GM19455 (cell line): ENCODE data around the gene IGSF8.
"Not testable (repeated sequence)": the region's sequence is repeated elsewhere in the genome, so short reads cannot be mapped to it uniquely, and the experiment has no call there.

ENCODE experiments used
- ATAC-seq: cut with Tn5 transposase; IDR thresholded peaks from one replicate; pipeline ENCODE4 v1.9.1; 2021; ENCODE audit not compliant: unreplicated experiment

The IGSF8 gene

GRCh38 chr1:160069460-160070231 lies 28.8 kb downstream of the IGSF8 start, which contains the start of gene KCNJ10:
Gene KCNJ10 (minus strand): TSS chr1:160070160. CDS start chr1:160042532, 27,628 bp downstream.
- no peak for ATAC-seq

- ATAC-seq, result no peak
Observed at GRCh38 chr1:160068225-160068624, 30.2 kb downstream of the IGSF8 start.

GRCh38 chr1:160066829-160067745 lies 31.3 kb downstream of the IGSF8 start:
- no peak for ATAC-seq

- no peak for ATAC-seq
Observed at GRCh38 chr1:160064746-160065145, 33.7 kb downstream of the IGSF8 start.

- no peak for ATAC-seq
Observed at GRCh38 chr1:160064164-160064563, 34.3 kb downstream of the IGSF8 start.

- no peak for ATAC-seq
Observed at GRCh38 chr1:160063176-160063575, 35.2 kb downstream of the IGSF8 start.

GRCh38 chr1:160062230-160062532 lies 36.2 kb downstream of the IGSF8 start:
- ATAC-seq, result no peak

- no peak for ATAC-seq
Observed at GRCh38 chr1:160061369-160062229, 36.8 kb downstream of the IGSF8 start.

- no peak for ATAC-seq
Observed at GRCh38 chr1:160058087-160058486, 40.3 kb downstream of the IGSF8 start.

- no peak for ATAC-seq
Observed at GRCh38 chr1:160056648-160057169, 41.7 kb downstream of the IGSF8 start.

- no peak for ATAC-seq
Observed at GRCh38 chr1:160053548-160054365, 44.7 kb downstream of the IGSF8 start.

GRCh38 chr1:160052936-160053335 lies 45.5 kb downstream of the IGSF8 start:
- no peak for ATAC-seq

GRCh38 chr1:160050619-160051018 lies 47.8 kb downstream of the IGSF8 start:
- no peak for ATAC-seq

- not testable (repeated sequence) for ATAC-seq
Observed at GRCh38 chr1:160050182-160050581, 48.2 kb downstream of the IGSF8 start.

- ATAC-seq, result no peak
Observed at GRCh38 chr1:160049101-160049500, 49.3 kb downstream of the IGSF8 start.

GRCh38 chr1:160048335-160048734 lies 50.1 kb downstream of the IGSF8 start:
- ATAC-seq, result no peak

GRCh38 chr1:160047111-160047991 lies 51.1 kb downstream of the IGSF8 start:
- peak; percentile 45 for ATAC-seq

GRCh38 chr1:160046494-160047110 lies 51.8 kb downstream of the IGSF8 start:
- peak; percentile 81 for ATAC-seq

- no peak for ATAC-seq
Observed at GRCh38 chr1:160045653-160046052, 52.8 kb downstream of the IGSF8 start.
